Effector memory CD4-positive, alpha-beta T cell (primary cell): ENCODE results near the gene NCR2.

ENCODE experiments used
- DNase-seq, 3 donors: peaks; one replicate each; pipeline ENCODE4 v3.0.0-alpha.2; 2020
- H3K27ac ChIP-seq: 2 replicates; pipeline ENCODE4 v1.7.0; 2013; ENCODE audit warnings: mild to moderate bottlenecking, low read length, moderate library complexity; ENCODE audit not compliant: insufficient read depth, poor library complexity, severe bottlenecking
- H3K27me3 ChIP-seq: replicated peaks from 2 replicates; pipeline ENCODE4 v1.7.0; 2013; ENCODE audit warnings: mild to moderate bottlenecking, low read length; ENCODE audit not compliant: insufficient read depth, control insufficient read depth, poor library complexity, severe bottlenecking
- H3K36me3 ChIP-seq: 2 replicates; pipeline ENCODE4 v1.7.0; 2013; ENCODE audit warnings: mild to moderate bottlenecking, low read length, moderate library complexity; ENCODE audit not compliant: control insufficient read depth, insufficient read depth
- H3K4me1 ChIP-seq: 2 replicates; pipeline ENCODE4 v1.7.0; 2013; ENCODE audit warnings: low read length, mild to moderate bottlenecking; ENCODE audit not compliant: control insufficient read depth, insufficient read depth, poor library complexity, severe bottlenecking
- H3K4me3 ChIP-seq: 2 replicates; pipeline ENCODE4 v1.7.0; 2013; ENCODE audit warnings: low read length, low read depth, mild to moderate bottlenecking; ENCODE audit not compliant: insufficient read depth, poor library complexity, severe bottlenecking
- H3K9me3 ChIP-seq: 2 replicates; pipeline ENCODE4 v1.7.0; 2013; ENCODE audit warnings: mild to moderate bottlenecking, low read length, moderate library complexity; ENCODE audit not compliant: control insufficient read depth

The NCR2 gene

GRCh38 chr6:41302638-41303037, 32.8 kb upstream of the NCR2 start:
- H3K27ac ChIP-seq = no peak overlapping the region
- H3K36me3 ChIP-seq = no peaks in the 10 kb centered on the region
- no peaks in the 10 kb centered on the region for H3K27me3 ChIP-seq
- DNase-seq = no peak
- H3K4me1 ChIP-seq = peaks cover 11% of the 10 kb centered on the region
- no peak overlapping the region for H3K4me3 ChIP-seq
- H3K9me3 ChIP-seq = no peaks in the 10 kb centered on the region

- H3K27me3 ChIP-seq = no peaks in the 10 kb centered on the region
- DNase-seq = peak in 2 of 3 donors; percentile 3 to 28
- no peaks in the 10 kb centered on the region for H3K9me3 ChIP-seq
- no peaks in the 10 kb centered on the region for H3K4me1 ChIP-seq
- H3K27ac ChIP-seq = no peak overlapping the region
- no peak overlapping the region for H3K4me3 ChIP-seq
- no peaks in the 10 kb centered on the region for H3K36me3 ChIP-seq
Observed at GRCh38 chr6:41306187-41306854, 29.1 kb upstream of the NCR2 start.

GRCh38 chr6:41315203-41315602, 20.2 kb upstream of the NCR2 start:
- H3K4me1 ChIP-seq = peaks cover 7% of the 10 kb centered on the region
- no peak overlapping the region for H3K4me3 ChIP-seq
- H3K27me3 ChIP-seq = no peaks in the 10 kb centered on the region
- no peak overlapping the region for H3K27ac ChIP-seq
- no peaks in the 10 kb centered on the region for H3K36me3 ChIP-seq
- no peaks in the 10 kb centered on the region for H3K9me3 ChIP-seq
- no peak for DNase-seq

GRCh38 chr6:41315943-41316620, 19.3 kb upstream of the NCR2 start:
- Histone ChIP-seq H3K4me1 (peaks cover 7% of the 10 kb centered on the region), H3K9me3 (no peaks in the 10 kb centered on the region)

GRCh38 chr6:41318261-41318653, 17.2 kb upstream of the NCR2 start:
- no peaks in the 10 kb centered on the region for H3K27me3 ChIP-seq
- peaks cover 7% of the 10 kb centered on the region for H3K4me1 ChIP-seq
- H3K4me3 ChIP-seq = no peak overlapping the region
- H3K9me3 ChIP-seq = no peaks in the 10 kb centered on the region
- H3K27ac ChIP-seq = no peak overlapping the region
- H3K36me3 ChIP-seq = no peaks in the 10 kb centered on the region
- no peak for DNase-seq

More at GRCh38 chr6:41315943-41316620, 19.3 kb upstream of the NCR2 start:
- Histone ChIP-seq H3K27me3 (no peaks in the 10 kb centered on the region), H3K27ac (no peak overlapping the region), H3K36me3 (no peaks in the 10 kb centered on the region), H3K4me3 (no peak overlapping the region)
- DNase-seq = no peak

GRCh38 chr6:41318654-41319565, 16.5 kb upstream of the NCR2 start:
- Histone ChIP-seq H3K27ac (no peak overlapping the region), H3K9me3 (no peaks in the 10 kb centered on the region), H3K36me3 (no peaks in the 10 kb centered on the region), H3K4me1 (peaks cover 7% of the 10 kb centered on the region), H3K27me3 (no peaks in the 10 kb centered on the region), H3K4me3 (peak overlapping the region; percentile 7)
- DNase-seq = peak; percentile 50 to 66 (median 56)

- no peaks in the 10 kb centered on the region for H3K36me3 ChIP-seq
- peaks cover 7% of the 10 kb centered on the region for H3K4me1 ChIP-seq
- DNase-seq = no peak
- no peak overlapping the region for H3K27ac ChIP-seq
- peaks cover 6% of the 10 kb centered on the region for H3K27me3 ChIP-seq
- H3K4me3 ChIP-seq = no peak overlapping the region
- H3K9me3 ChIP-seq = no peaks in the 10 kb centered on the region
Observed at GRCh38 chr6:41321183-41321582, 14.2 kb upstream of the NCR2 start.

- Histone ChIP-seq H3K9me3 (no peaks in the 10 kb centered on the region), H3K27me3 (peaks cover 8% of the 10 kb centered on the region), H3K36me3 (no peaks in the 10 kb centered on the region), H3K4me1 (no peaks in the 10 kb centered on the region), H3K27ac (no peak overlapping the region), H3K4me3 (no peak overlapping the region)
- no peak for DNase-seq
Observed at GRCh38 chr6:41325446-41326066, 9.9 kb upstream of the NCR2 start.

- no peaks in the 10 kb centered on the region for H3K4me1 ChIP-seq
- H3K4me3 ChIP-seq = no peak overlapping the region
- H3K36me3 ChIP-seq = no peaks in the 10 kb centered on the region
- peaks cover 9% of the 10 kb centered on the region for H3K27me3 ChIP-seq
- H3K27ac ChIP-seq = no peak overlapping the region
- H3K9me3 ChIP-seq = no peaks in the 10 kb centered on the region
- no peak for DNase-seq
Observed at GRCh38 chr6:41326092-41326491, 9.3 kb upstream of the NCR2 start.
